NCI-H146 treated with DMSO at 0.1 percent for 48 hours (cell line): ENCODE results near the gene DYNLRB1.

Source experiments
- DNase-seq: peaks from one replicate; lab custom pipeline; 2025; ENCODE audit not compliant: unreplicated experiment; lab: John Stamatoyannopoulos, UW

Gene DYNLRB1

DNA sequence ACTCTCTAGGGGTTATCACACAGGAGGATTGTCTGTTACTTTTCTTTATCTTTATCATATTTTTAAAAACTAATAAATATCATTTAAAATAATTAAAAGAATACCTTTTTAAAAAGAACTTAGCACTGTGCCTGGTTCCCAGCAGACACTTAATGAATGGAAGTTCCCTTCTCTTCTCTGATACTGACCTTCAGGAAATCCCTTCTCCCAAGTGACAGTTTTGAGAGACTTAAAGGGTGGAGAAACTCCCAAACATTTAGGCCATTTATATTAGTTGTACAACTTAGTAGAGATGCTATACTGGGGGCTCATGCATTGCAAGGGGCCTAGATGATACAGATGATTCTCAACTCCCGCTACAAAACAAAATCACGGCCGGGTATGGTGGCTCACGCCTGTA, 60.8 kb downstream of the DYNLRB1 start:
- DNase-seq = no peak

DNA sequence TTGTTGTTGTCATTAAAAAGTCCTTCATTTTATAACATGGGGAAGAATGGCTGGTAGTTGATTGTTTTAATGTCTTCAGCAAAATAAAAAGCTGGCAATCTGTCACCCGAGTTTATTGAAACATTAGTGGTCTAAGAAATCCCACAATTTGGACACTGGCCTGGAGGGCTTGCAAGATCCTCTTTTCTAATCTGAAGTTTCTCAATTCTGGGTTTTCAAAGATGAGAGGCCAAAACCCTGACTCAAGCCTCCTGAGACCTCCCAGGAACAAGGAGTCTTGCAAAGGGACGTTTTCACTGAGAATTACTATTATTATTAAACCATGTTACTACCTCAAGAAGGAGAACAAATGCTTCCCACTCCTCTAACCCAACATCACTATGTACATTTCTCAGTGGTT, 61.8 kb downstream of the DYNLRB1 start:
- no peak for DNase-seq

DNA sequence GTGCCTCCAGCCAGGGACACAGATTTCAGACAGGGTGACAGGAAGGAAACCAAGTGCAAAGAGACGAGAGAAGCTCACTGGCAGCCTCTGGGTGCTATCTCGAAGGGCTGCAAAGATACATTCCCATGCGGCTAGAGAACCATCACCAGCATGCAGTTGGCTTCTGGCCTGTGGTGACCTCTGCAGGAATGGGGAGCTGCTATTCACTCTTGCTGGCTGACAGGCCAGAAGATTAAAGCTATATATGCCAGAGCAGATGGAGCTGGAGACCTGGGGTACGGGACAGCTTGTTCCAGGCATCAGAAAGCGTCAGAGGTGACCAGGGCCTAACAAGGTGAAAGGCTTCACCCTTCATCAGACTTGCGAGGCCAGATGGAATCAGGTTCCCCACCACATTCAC, 62.3 kb downstream of the DYNLRB1 start:
- no peak for DNase-seq

DNA sequence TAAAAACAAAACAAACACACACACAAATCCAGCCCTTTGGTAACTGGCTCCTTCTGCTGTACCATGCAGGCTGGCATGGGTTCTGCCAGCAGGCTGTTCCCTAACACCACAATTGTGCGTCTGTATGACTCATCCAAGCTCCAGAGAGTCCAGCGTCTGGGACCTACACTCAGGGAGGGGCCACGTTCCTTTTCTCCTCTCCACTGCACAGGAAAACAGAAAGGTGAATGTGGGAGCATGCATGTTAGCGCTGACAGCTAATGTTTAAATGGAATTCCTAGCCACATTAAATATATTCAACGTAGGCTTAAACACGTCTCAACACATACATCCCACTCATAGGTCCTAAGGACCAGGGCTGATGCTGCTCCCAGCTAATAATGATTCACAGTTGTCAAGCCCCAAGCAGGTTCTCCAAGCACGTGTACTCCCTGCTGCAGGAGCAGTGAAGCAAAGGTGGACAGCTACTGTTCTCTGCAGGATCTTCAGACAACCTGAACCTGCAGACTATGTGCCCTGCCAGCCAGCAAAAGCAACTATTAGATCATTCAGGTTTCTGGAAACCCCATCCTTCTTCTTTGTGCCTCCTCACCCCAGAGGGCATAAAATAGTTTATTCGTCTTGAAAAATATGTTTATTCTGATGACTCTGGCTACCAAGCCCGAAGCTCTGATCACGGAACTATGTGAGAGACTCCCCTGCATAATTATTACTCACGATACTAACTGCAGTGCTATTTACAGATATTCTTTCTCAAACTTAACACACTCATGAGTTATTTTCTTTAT, 63.2 kb downstream of the DYNLRB1 start:
- no peak for DNase-seq

DNA sequence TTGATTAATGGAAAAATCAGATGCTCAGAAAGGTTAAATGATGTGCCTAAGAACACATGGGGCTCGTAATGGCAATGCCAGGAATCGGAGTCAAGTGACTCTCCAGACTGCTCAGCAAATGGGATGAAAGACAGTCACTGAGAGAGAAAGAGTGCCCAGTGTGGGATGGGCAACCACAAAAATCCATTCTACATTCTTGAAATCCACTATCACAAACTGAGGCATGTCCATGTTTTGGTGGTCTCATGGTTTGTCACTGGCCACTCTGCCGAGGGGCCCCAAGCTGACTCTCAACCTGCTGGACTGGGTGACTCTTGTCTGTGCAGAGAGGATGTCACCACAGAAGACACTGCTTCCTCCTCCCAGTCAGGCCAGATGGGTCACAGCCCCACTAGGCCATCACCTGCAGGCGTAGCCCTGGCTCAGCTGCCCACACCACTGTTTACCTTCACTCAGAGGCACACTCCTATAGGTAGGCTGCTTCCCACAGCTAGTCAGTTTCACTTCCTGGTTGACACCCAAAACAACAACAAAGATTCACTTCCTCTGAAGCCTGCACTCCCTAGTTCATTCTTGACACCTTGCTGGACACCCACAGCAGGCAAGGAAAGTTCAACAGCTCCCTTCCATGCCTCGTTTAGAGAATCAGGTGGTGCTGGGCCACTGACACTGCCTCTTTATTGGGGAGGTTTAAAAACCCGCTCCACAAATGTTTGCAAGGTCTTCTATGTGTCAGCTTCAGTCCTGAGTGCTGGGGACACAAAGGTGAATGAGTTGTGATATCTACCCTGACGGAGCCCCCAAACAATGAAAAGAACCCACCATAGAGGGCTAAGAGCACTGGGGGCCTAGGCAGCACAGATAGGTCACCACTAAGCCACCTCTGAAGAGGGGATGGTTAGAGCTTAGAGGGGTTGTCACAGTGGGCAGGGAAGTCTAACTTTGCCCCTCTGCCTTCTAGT, 64.0 kb downstream of the DYNLRB1 start:
- no peak for DNase-seq

DNA sequence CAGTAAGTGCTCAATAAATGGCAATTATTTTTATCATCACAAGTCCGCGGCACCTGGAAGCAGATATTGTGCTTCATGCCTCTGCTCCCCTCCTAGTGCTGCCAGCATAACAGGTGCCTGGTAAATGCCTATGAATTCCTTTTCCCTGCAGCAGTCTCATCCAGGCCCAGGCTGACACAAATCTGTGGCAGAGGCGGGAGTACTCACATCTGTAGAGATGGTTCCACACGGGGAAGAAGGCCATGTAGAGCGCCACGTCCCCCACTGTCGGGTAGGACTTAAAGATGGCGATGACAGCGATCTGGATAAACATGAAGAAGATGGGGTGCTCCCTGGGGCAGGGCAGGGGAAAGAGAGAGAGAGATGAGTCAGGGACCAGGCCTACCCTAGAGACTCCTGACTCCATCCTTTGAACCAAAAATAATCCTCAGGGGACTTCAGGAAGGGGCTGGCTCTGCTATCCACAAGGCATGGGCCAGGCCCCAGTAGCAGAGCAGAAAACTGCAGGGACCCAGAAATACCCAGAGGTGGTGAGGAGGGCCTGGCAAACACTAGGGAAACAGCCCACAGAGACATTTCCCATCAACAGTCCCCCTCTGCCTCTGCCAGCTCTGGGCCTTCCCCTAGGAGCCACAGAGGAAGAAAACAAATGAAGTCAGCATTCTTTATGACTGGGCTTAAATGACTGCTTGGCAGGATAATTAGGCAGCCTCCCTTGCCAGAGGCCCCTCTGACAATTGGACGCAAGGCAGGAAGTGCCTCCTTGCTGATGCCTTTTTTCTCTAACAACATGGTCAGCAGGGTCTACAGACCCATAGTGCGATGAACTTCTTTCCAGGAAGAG, 65.3 kb downstream of the DYNLRB1 start:
- DNase-seq = no peak

DNA sequence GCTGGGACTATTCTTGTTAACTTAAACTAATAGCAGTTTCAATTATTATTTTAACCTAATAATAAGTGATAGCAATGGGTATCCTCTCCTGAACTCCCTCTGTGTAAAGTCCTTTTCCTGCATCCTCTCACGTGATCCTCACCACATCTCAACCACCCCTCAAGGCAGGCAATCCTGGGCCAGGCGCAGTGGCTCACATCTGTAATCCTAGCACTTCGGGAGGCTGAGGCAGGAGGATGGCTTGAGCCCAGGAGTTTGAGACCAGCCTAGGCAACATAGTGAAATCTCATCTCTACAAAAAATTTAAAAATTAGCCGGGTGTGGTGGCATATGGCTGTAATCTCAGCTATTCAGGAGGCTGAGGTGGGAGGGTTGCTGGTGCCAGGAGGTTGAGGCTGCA, 66.0 kb downstream of the DYNLRB1 start:
- no peak for DNase-seq

DNA sequence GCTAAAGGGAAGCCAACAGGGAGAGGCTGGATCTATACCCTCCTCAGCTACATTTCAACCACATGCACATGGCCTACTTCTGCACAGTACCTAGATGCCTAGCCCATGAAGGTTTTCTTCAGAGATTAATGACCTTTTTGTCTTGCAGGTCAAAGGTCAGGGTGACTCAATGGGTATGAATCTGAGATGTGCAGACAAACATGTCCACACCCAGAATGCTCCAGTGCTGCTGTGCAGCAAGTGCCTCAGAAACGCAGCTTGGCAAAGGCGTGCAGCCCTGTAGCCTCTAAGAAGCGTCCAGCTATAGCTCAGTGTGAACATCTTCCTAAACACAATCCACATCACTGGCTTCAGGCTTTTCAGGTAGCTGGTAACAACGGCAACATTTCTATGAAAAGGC, 66.7 kb downstream of the DYNLRB1 start:
- DNase-seq = no peak

DNA sequence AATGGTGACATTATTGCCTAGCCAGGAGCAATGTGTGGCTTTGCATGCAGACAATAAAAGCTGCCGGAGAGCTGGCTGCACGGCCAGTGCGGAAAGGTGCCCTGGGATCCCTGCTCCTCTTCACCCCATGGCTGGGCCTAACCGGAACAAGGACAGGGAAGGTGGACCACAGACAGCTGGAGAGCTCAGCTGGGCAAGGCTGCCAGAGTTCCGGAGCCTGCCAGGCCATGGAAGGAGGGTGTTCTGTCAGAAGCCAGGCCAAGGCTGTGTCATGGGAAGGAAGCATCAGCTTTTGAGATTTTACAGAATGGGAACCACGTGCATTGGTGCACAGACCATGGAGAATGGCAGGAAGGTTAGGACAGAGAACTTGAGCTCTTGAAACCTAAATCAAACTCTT, 67.3 kb downstream of the DYNLRB1 start:
- no peak for DNase-seq

DNA sequence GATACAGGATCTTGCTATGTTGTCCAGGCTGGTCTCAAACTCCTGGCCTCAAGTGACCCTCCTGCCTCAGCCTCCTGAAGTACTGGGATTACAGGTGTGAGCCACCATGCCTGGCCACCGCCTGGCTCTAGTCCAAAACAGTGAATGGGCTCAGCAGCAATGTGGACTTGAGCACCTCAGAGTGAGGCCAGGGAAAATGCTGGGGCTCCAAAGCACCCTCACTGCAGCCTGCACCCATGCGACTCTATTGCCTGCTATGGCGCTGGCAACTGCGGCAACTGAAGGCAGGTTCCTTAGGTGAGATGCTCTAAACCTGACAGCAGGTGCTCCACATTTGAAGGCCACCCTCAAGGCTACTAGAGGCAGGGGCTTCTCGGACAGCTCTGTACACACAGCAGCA, 68.8 kb downstream of the DYNLRB1 start:
- DNase-seq = no peak

DNA sequence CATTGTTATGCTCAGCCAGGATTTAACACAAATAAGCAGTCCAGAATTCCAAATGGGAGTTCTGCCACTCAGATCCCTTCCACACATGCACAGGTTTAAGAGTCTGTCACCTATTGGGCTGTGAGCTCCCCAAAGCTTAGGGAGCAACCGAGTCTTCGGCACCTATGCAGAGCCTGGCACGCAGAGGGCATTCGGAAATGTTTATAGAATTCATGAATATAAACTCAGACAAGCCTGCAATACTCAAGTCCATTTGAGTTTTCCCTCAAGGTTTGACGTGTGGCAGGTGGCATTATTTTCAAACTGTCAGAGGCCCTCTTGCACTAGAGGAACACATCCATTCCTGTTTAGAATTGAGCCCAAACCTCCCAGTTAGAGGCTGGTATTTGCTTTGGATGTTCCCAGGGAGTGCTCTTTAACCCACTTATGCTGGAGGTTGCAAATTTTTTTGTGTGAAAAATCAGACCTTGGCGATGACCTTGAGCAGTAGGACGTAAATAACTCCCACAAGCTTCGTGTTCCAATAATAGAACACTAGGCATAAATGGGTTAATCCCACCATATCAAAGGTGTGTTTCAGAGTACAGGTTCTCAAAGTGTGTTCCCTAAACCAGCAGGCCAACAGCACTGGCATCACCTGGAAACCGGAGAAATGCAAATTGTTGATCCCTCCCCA, 70.4 kb downstream of the DYNLRB1 start:
- DNase-seq = no peak
